HepG2 (cell line): ENCODE measurements around the gene GDAP1L1. TPM values are rescaled to one million over a fixed set of nuclear protein-coding genes. Genes with fewer than 3 reads are reported as not detected.

ENCODE experiments used
- ATAC-seq: fragments of 200-7000 bp; cut with Tn5 transposase; 3 replicates; pipeline ENCODE4 v1.9.1; 2020; ENCODE audit warnings: mild to moderate bottlenecking, moderate library complexity
- BruUV-seq: library from RNA; stranded (reverse); fragments of 400-500 nt; replicated peaks from 2 replicates; lab custom pipeline; 2021; lab: Mats Ljungman, UMichigan
- CTCF ChIA-PET: fragments of 300-600 bp; formaldehyde crosslinking; extraction: SDS; loops from one replicate; lab custom pipeline; 2021; ENCODE audit warnings: low total read pairs, inconsistent platforms, low intra/inter-chr PET ratio; lab: Yijun Ruan, JAX
- POLR2A ChIA-PET: fragments of 350-600 bp; sonication (Branson Sonifier 250); formaldehyde crosslinking; loops from one replicate; lab custom pipeline; 2020; ENCODE audit warnings: antibody characterized with exemption, inconsistent platforms; lab: Yijun Ruan, JAX
- DNase-seq: peaks from one replicate; pipeline ENCODE4 v3.0.0-alpha.2; 2015; ENCODE audit warnings: low spot score
- FAIRE-seq: peaks from 3 replicates; lab custom pipeline; 2011; peaks lifted over from hg19 to GRCh38; lab: Jason Lieb, UNC
- H2AFZ ChIP-seq: one replicate; pipeline ENCODE4 v1.6.1; 2011; ENCODE audit warnings: low read length, inconsistent platforms
- H3K27ac ChIP-seq: fragments of 300-600 bp; 3 replicates; pipeline ENCODE4 v1.8.0; 2011; ENCODE audit warnings: mixed run types, mild to moderate bottlenecking, mixed read lengths, low read length, inconsistent platforms; ENCODE audit not compliant: insufficient read depth; ENCODE audit errors: extremely low read length
- H3K27me3 ChIP-seq, 2 experiments: fragments of 200-600 bp in 1 of 2; 2 replicates in 1 of 2; 3 replicates in 1 of 2; pipeline versions ENCODE4 v1.6.0 to v1.8.0; 2011; ENCODE audit warnings: low read length in 2 of 2, mild to moderate bottlenecking in 2 of 2, moderate library complexity in 2 of 2, inconsistent platforms in 1 of 2; ENCODE audit not compliant: insufficient read depth in 2 of 2, control insufficient read depth in 1 of 2
- H3K36me3 ChIP-seq, 2 experiments: fragments of 200-600 bp in 1 of 2; replicated peaks in 1 of 2; 2 replicates in 1 of 2; 3 replicates in 1 of 2; pipeline versions ENCODE4 v1.5.1 to v1.8.0; 2011; ENCODE audit warnings: low read length in 2 of 2, inconsistent platforms in 1 of 2; ENCODE audit not compliant: insufficient read depth in 2 of 2, control insufficient read depth in 1 of 2
- H3K4me1 ChIP-seq: 2 replicates; pipeline ENCODE4 v1.5.1; 2012; ENCODE audit warnings: low read length, inconsistent platforms; ENCODE audit not compliant: insufficient read depth
- H3K4me2 ChIP-seq: 2 replicates; pipeline ENCODE4 v1.6.0; 2011; ENCODE audit warnings: low read depth, low read length, inconsistent platforms
- H3K4me3 ChIP-seq, 3 experiments: fragments of 200-600 bp in 1 of 3; sonication (generic), shearing (Covaris generic) in 1 of 3; replicated peaks in 1 of 3; 2 replicates each; pipeline ENCODE4 v1.5.1; 2011 to 2016; ENCODE audit warnings: low read length in 3 of 3, inconsistent platforms in 2 of 3, low read depth in 2 of 3, mild to moderate bottlenecking in 2 of 3, control low read depth in 1 of 3, mixed read lengths in 1 of 3; ENCODE audit not compliant: insufficient read depth in 1 of 3
- H3K79me2 ChIP-seq: one replicate; pipeline ENCODE4 v1.6.1; 2011; ENCODE audit warnings: low read length, inconsistent platforms; ENCODE audit not compliant: insufficient read depth
- H3K9ac ChIP-seq: 2 replicates; pipeline ENCODE4 v1.6.0; 2011; ENCODE audit warnings: mild to moderate bottlenecking, low read depth, low read length, inconsistent platforms; ENCODE audit not compliant: insufficient read depth
- H3K9me3 ChIP-seq: 2 replicates; pipeline ENCODE4 v1.5.1; 2012; ENCODE audit warnings: mild to moderate bottlenecking, low read length
- H4K20me1 ChIP-seq: 2 replicates; pipeline ENCODE4 v1.6.0; 2011; ENCODE audit warnings: inconsistent platforms, mild to moderate bottlenecking, low read length, moderate library complexity; ENCODE audit not compliant: insufficient read depth
- GTF2F1 ChIP-seq: fragments of 150-350 bp; IDR thresholded peaks from 2 replicates; pipeline ENCODE4 v1.6.1; 2014; ENCODE audit warnings: low read length
- ZNF234 ChIP-seq: sonication (generic); formaldehyde crosslinking; conservative IDR thresholded peaks from 2 replicates; pipeline ENCODE4 v1.5.1; 2020; ENCODE audit warnings: mild to moderate bottlenecking, missing genetic modification reagents
- ZNF333 ChIP-seq: sonication (generic); formaldehyde crosslinking; IDR thresholded peaks from 2 replicates; pipeline ENCODE4 v1.4.0; 2020; ENCODE audit warnings: mild to moderate bottlenecking, missing genetic modification reagents, borderline replicate concordance
- ZNF543 ChIP-seq: sonication (generic); formaldehyde crosslinking; IDR thresholded peaks from 2 replicates; pipeline ENCODE4 v1.4.0; 2020; ENCODE audit warnings: mild to moderate bottlenecking, missing genetic modification reagents
- ZNF550 ChIP-seq: sonication (generic); formaldehyde crosslinking; IDR thresholded peaks from 2 replicates; pipeline ENCODE4 v1.4.0; 2020; ENCODE audit warnings: mild to moderate bottlenecking, missing genetic modification reagents, borderline replicate concordance
- ZNF644 ChIP-seq: IDR thresholded peaks from 2 replicates; pipeline ENCODE4 v1.6.1; 2016; ENCODE audit warnings: low read depth
- WGBS: methylation state at CpG from one replicate; pipeline ENCODE4 v1.1.6; 2017; ENCODE audit warnings: low lambda C conversion rate; 5-methylcytosine and 5-hydroxymethylcytosine counted together
- in situ Hi-C: cut with HindIII; loops from 2 replicates; pipeline ENCODE4 v1.10.0; 2017; ENCODE audit warnings: low pct_unique_long_range_greater_than_20kb; ENCODE audit not compliant: extremely low pct_ligation_motif_present
- intact Hi-C: fragments of 100-400 bp; cut with micrococcal nuclease; formaldehyde crosslinking; loops from one replicate; pipeline ENCODE4 v1.10.0; 2022; ENCODE audit not compliant: unreplicated experiment
- polyA plus RNA-seq, 8 experiments: library from polyadenylated mRNA; depleted of rRNA in 3 of 8; stranded (reverse) in 7 of 8; unstranded in 1 of 8; fragments of >200 nt; fragmentation: Illumina TruSeq in 4 of 8; extraction: Trizol in 4 of 8; gene quantifications; 2 replicates each; pipeline versions ENCODE4 v1.2.1 to v1.2.3, GENCODE V29; 2011 to 2016; ENCODE audit warnings: low read depth in 4 of 8, missing spikeins in 1 of 8, mixed read lengths in 1 of 8; ENCODE audit not compliant: insufficient read depth in 1 of 8
- total RNA-seq, 5 experiments: library from RNA; depleted of rRNA; stranded (reverse); fragments of >200 nt; fragmentation: Illumina TruSeq; extraction: Trizol; gene quantifications; 2 replicates each; pipeline ENCODE4 v1.2.3, GENCODE V29; 2016; ENCODE audit warnings: low read depth in 1 of 5
- TF ChIP-seq, protein P1 (sequence below): sonication (generic); formaldehyde crosslinking; conservative IDR thresholded peaks from 2 replicates; pipeline ENCODE4 v1.4.0; 2020; ENCODE audit warnings: mild to moderate bottlenecking, missing genetic modification reagents, moderate library complexity
- TF ChIP-seq, protein P2 (sequence below): sonication (generic); formaldehyde crosslinking; IDR thresholded peaks from 2 replicates; pipeline ENCODE4 v1.9.0; 2021; ENCODE audit warnings: missing genetic modification reagents, mild to moderate bottlenecking, borderline replicate concordance
- TF ChIP-seq, protein P3 (sequence below): sonication (generic); formaldehyde crosslinking; conservative IDR thresholded peaks from 2 replicates; pipeline ENCODE4 v1.4.0; 2020; ENCODE audit warnings: missing genetic modification reagents
- TF ChIP-seq, protein P4 (sequence below): sonication (generic); formaldehyde crosslinking; IDR thresholded peaks from 2 replicates; pipeline ENCODE4 v1.8.1; 2022; ENCODE audit warnings: low read depth, mild to moderate bottlenecking, missing genetic modification reagents
- TF ChIP-seq, protein P5 (sequence below): sonication (generic); formaldehyde crosslinking; IDR thresholded peaks from 2 replicates; pipeline ENCODE4 v1.4.0; 2020; ENCODE audit warnings: mild to moderate bottlenecking, missing genetic modification reagents

GDAP1L1 gene
- total and polyA plus RNA-seq, 2 of the 13 experiments (the other 11 are each of a cell fraction or from before 2014, with no cell fraction given): 0.04 TPM; not detected in 1

DNA sequence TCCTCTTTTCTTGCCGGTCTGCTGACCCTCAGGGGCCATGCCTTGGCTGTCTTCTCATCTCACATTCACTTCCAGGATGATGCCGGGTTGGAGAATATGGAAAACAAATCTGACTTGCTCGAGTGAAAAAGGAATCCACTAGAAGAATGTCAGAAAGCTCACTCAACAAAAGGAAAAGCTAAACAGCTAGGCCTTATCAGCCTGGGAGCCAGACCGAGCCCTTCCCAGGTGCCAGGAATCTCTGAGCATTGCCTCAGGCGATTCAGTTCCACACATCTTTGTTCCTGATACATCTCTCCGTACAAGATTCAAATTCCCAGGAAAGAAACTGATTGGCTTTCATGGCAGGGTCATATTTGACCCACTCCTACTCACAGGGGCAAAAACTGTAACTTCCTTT lies 27.3 kb upstream of the GDAP1L1 start:
- ChIA-PET POLR2A (no interaction called here), CTCF (interaction anchor here (3.6 kb wide), 1 partner anchor 91 kb away, joined by 77 read pairs; the partner anchor contains the start of gene FITM2)
- Histone ChIP-seq H3K4me1 (peaks cover 22% of the 10 kb centered on the region), H3K79me2 (no peaks in the 10 kb centered on the region), H3K4me2 (no peak overlapping the region), H3K4me3 (no peak overlapping the region), H3K36me3 (no peaks in the 10 kb centered on the region), H4K20me1 (no peaks in the 10 kb centered on the region), H3K27me3 (no peaks in the 10 kb centered on the region), H3K9ac (no peak overlapping the region), H3K27ac (no peak overlapping the region), H2AFZ (no peak overlapping the region), H3K9me3 (no peaks in the 10 kb centered on the region)
- no peak for DNase-seq
- FAIRE-seq: no peak
- no TSS peak for BruUV-seq
- in situ Hi-C loops (loop anchor here (5.0 kb wide), 4 partner anchors 93 to 393 kb away; partner anchors contain the start of gene FITM2), intact Hi-C loops (loop anchor here (10.0 kb wide), 2 partner anchors 465 to 665 kb away; partner anchors contain the start of gene YWHAB)
- 42% methylated on average over 6 of the region's 6 CpGs for WGBS
- ATAC-seq: no peak
- no peak for TF ChIP-seq GTF2F1
- TF ChIP-seq, protein P1, sequence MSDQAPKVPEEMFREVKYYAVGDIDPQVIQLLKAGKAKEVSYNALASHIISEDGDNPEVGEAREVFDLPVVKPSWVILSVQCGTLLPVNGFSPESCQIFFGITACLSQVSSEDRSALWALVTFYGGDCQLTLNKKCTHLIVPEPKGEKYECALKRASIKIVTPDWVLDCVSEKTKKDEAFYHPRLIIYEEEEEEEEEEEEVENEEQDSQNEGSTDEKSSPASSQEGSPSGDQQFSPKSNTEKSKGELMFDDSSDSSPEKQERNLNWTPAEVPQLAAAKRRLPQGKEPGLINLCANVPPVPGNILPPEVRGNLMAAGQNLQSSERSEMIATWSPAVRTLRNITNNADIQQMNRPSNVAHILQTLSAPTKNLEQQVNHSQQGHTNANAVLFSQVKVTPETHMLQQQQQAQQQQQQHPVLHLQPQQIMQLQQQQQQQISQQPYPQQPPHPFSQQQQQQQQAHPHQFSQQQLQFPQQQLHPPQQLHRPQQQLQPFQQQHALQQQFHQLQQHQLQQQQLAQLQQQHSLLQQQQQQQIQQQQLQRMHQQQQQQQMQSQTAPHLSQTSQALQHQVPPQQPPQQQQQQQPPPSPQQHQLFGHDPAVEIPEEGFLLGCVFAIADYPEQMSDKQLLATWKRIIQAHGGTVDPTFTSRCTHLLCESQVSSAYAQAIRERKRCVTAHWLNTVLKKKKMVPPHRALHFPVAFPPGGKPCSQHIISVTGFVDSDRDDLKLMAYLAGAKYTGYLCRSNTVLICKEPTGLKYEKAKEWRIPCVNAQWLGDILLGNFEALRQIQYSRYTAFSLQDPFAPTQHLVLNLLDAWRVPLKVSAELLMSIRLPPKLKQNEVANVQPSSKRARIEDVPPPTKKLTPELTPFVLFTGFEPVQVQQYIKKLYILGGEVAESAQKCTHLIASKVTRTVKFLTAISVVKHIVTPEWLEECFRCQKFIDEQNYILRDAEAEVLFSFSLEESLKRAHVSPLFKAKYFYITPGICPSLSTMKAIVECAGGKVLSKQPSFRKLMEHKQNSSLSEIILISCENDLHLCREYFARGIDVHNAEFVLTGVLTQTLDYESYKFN: no peak
- no peak for TF ChIP-seq ZNF543
- TF ChIP-seq, protein P2, sequence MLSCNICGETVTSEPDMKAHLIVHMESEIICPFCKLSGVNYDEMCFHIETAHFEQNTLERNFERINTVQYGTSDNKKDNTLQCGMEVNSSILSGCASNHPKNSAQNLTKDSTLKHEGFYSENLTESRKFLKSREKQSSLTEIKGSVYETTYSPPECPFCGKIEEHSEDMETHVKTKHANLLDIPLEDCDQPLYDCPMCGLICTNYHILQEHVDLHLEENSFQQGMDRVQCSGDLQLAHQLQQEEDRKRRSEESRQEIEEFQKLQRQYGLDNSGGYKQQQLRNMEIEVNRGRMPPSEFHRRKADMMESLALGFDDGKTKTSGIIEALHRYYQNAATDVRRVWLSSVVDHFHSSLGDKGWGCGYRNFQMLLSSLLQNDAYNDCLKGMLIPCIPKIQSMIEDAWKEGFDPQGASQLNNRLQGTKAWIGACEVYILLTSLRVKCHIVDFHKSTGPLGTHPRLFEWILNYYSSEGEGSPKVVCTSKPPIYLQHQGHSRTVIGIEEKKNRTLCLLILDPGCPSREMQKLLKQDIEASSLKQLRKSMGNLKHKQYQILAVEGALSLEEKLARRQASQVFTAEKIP (CRISPR knock-in tag): no peak
- TF ChIP-seq, protein P3, sequence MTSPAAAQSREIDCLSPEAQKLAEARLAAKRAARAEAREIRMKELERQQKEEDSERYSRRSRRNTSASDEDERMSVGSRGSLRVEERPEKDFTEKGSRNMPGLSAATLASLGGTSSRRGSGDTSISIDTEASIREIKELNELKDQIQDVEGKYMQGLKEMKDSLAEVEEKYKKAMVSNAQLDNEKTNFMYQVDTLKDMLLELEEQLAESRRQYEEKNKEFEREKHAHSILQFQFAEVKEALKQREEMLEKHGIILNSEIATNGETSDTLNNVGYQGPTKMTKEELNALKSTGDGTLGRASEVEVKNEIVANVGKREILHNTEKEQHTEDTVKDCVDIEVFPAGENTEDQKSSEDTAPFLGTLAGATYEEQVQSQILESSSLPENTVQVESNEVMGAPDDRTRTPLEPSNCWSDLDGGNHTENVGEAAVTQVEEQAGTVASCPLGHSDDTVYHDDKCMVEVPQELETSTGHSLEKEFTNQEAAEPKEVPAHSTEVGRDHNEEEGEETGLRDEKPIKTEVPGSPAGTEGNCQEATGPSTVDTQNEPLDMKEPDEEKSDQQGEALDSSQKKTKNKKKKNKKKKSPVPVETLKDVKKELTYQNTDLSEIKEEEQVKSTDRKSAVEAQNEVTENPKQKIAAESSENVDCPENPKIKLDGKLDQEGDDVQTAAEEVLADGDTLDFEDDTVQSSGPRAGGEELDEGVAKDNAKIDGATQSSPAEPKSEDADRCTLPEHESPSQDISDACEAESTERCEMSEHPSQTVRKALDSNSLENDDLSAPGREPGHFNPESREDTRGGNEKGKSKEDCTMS: no peak
- no peak for TF ChIP-seq ZNF550 (CRISPR knock-in tag)
- no peak for TF ChIP-seq ZNF644
- no peak for TF ChIP-seq ZNF333 (CRISPR knock-in tag)
- TF ChIP-seq, protein P4, sequence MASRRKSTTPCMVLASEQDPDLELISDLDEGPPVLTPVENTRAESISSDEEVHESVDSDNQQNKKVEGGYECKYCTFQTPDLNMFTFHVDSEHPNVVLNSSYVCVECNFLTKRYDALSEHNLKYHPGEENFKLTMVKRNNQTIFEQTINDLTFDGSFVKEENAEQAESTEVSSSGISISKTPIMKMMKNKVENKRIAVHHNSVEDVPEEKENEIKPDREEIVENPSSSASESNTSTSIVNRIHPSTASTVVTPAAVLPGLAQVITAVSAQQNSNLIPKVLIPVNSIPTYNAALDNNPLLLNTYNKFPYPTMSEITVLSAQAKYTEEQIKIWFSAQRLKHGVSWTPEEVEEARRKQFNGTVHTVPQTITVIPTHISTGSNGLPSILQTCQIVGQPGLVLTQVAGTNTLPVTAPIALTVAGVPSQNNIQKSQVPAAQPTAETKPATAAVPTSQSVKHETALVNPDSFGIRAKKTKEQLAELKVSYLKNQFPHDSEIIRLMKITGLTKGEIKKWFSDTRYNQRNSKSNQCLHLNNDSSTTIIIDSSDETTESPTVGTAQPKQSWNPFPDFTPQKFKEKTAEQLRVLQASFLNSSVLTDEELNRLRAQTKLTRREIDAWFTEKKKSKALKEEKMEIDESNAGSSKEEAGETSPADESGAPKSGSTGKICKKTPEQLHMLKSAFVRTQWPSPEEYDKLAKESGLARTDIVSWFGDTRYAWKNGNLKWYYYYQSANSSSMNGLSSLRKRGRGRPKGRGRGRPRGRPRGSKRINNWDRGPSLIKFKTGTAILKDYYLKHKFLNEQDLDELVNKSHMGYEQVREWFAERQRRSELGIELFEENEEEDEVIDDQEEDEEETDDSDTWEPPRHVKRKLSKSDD: no peak
- TF ChIP-seq ZNF234 (CRISPR knock-in tag): no peak
- TF ChIP-seq, protein P5, sequence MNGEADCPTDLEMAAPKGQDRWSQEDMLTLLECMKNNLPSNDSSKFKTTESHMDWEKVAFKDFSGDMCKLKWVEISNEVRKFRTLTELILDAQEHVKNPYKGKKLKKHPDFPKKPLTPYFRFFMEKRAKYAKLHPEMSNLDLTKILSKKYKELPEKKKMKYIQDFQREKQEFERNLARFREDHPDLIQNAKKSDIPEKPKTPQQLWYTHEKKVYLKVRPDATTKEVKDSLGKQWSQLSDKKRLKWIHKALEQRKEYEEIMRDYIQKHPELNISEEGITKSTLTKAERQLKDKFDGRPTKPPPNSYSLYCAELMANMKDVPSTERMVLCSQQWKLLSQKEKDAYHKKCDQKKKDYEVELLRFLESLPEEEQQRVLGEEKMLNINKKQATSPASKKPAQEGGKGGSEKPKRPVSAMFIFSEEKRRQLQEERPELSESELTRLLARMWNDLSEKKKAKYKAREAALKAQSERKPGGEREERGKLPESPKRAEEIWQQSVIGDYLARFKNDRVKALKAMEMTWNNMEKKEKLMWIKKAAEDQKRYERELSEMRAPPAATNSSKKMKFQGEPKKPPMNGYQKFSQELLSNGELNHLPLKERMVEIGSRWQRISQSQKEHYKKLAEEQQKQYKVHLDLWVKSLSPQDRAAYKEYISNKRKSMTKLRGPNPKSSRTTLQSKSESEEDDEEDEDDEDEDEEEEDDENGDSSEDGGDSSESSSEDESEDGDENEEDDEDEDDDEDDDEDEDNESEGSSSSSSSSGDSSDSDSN (CRISPR knock-in tag): no peak
